Anterior cingulate cortex (tissue), 58 donors: ENCODE measurements around the gene IFITM5.
"Not testable (repeated sequence)": the region's sequence is repeated elsewhere in the genome, so short reads cannot be mapped to it uniquely, and the experiment has no call there.

Experiments used
- DNase-seq, 58 donors: peaks; one replicate each; lab custom pipeline; 2025; lab: John Stamatoyannopoulos, UW

The IFITM5 gene

GRCh38 chr11:328516-329100, 29.3 kb upstream of the IFITM5 start:
- DNase-seq: not testable (repeated sequence)

- DNase-seq: no peak
Measured at GRCh38 chr11:328012-328411, 28.7 kb upstream of the IFITM5 start.

- no peak for DNase-seq
Measured at GRCh38 chr11:327581-327923, 28.2 kb upstream of the IFITM5 start.

GRCh38 chr11:326842-327580, 27.7 kb upstream of the IFITM5 start:
- DNase-seq: peak in 14 of 58 donors; percentile 25 to 53 (median 40)

- DNase-seq: no peak
Measured at GRCh38 chr11:326592-326841, 27.2 kb upstream of the IFITM5 start.

- no peak for DNase-seq
Measured at GRCh38 chr11:325796-326591, 26.7 kb upstream of the IFITM5 start.

- DNase-seq: peak in 7 of 58 donors; percentile 3 to 71 (median 41)
Measured at GRCh38 chr11:324593-325517, 25.5 kb upstream of the IFITM5 start.

GRCh38 chr11:324156-324555, 24.8 kb upstream of the IFITM5 start:
- DNase-seq: no peak

GRCh38 chr11:319888-320273, 20.6 kb upstream of the IFITM5 start:
- not testable (repeated sequence) for DNase-seq

GRCh38 chr11:319121-319887, 20.0 kb upstream of the IFITM5 start:
- not testable (repeated sequence) for DNase-seq

GRCh38 chr11:318405-319120, 19.2 kb upstream of the IFITM5 start:
- not testable (repeated sequence) for DNase-seq

GRCh38 chr11:317668-318404, 18.5 kb upstream of the IFITM5 start:
- not testable (repeated sequence) for DNase-seq

- no peak for DNase-seq
Measured at GRCh38 chr11:316891-317301, 17.6 kb upstream of the IFITM5 start.

- no peak for DNase-seq
Measured at GRCh38 chr11:316031-316701, 16.8 kb upstream of the IFITM5 start.

- no peak for DNase-seq
Measured at GRCh38 chr11:315516-315994, 16.2 kb upstream of the IFITM5 start.

- DNase-seq: no peak
Measured at GRCh38 chr11:315051-315481, 15.7 kb upstream of the IFITM5 start.

GRCh38 chr11:314554-314875, 15.2 kb upstream of the IFITM5 start:
- not testable (repeated sequence) for DNase-seq
